K562 (cell line): ENCODE measurements around the gene SYCN. TPM values are rescaled to one million over a fixed set of nuclear protein-coding genes. Genes with fewer than 3 reads are reported as not detected.

ENCODE experiments used
- ATAC-seq: fragments of 200-7000 bp; cut with Tn5 transposase; 3 replicates; pipeline ENCODE4 v1.9.1; 2020; ENCODE audit warnings: moderate library complexity
- BruUV-seq: library from RNA; stranded (reverse); fragments of 400-500 nt; replicated peaks from 2 replicates; lab custom pipeline; 2021; lab: Mats Ljungman, UMichigan
- CTCF ChIA-PET: fragments of 300-600 bp; formaldehyde crosslinking; extraction: SDS; loops from one replicate; lab custom pipeline; 2021; ENCODE audit warnings: low intra/inter-chr PET ratio; lab: Yijun Ruan, JAX
- POLR2A ChIA-PET: fragments of 300-600, 350-650 bp; sonication (Branson Sonifier 250); formaldehyde crosslinking; extraction: SDS; loops from one replicate; lab custom pipeline; 2021; ENCODE audit warnings: antibody characterized with exemption, inconsistent platforms; lab: Yijun Ruan, JAX
- DNase-seq, 4 experiments: peaks; one replicate each; pipeline versions ENCODE4 v3.0.0 to v3.0.0-alpha.2; 2011 to 2018; ENCODE audit warnings: low spot score in 3 of 4, mixed read lengths in 3 of 4; ENCODE audit errors: extremely low read depth in 1 of 4
- FAIRE-seq: peaks from 2 replicates; lab custom pipeline; 2011; peaks lifted over from hg19 to GRCh38; lab: Jason Lieb, UNC
- H2AFZ ChIP-seq: 2 replicates; pipeline ENCODE4 v1.6.0; 2011; ENCODE audit warnings: low read depth, low read length, control low read depth, inconsistent platforms
- H3K27ac ChIP-seq: fragments of 200-600 bp; 3 replicates; pipeline ENCODE4 v1.8.0; 2011; ENCODE audit warnings: low read depth, mild to moderate bottlenecking, control low read depth, inconsistent platforms, low read length, moderate library complexity, mixed read lengths; ENCODE audit errors: extremely low read depth
- H3K27me3 ChIP-seq, 2 experiments: fragments of 300-600 bp in 1 of 2; 2 replicates in 1 of 2; 3 replicates in 1 of 2; pipeline versions ENCODE4 v1.6.0 to v1.8.0; 2011; ENCODE audit warnings: inconsistent platforms in 2 of 2, low read length in 2 of 2, mild to moderate bottlenecking in 1 of 2, mixed read lengths in 1 of 2, moderate library complexity in 1 of 2; ENCODE audit not compliant: control insufficient read depth in 2 of 2, insufficient read depth in 2 of 2
- H3K36me3 ChIP-seq: fragments of 300-600 bp; 3 replicates; pipeline ENCODE4 v1.8.0; 2011; ENCODE audit warnings: mild to moderate bottlenecking, low read length, inconsistent platforms; ENCODE audit not compliant: control insufficient read depth, insufficient read depth
- H3K4me1 ChIP-seq, 2 experiments: fragments of 200-600 bp in 1 of 2; replicated peaks in 1 of 2; 2 replicates in 1 of 2; 3 replicates in 1 of 2; pipeline versions ENCODE4 v1.5.1 to v1.8.0; 2011; ENCODE audit warnings: inconsistent platforms in 2 of 2, low read length in 2 of 2, mild to moderate bottlenecking in 1 of 2, mixed read lengths in 1 of 2, moderate library complexity in 1 of 2; ENCODE audit not compliant: control insufficient read depth in 2 of 2, insufficient read depth in 2 of 2
- H3K4me2 ChIP-seq: 2 replicates; pipeline ENCODE4 v1.6.1; 2011; ENCODE audit warnings: low read length, control low read depth, inconsistent platforms, mixed read lengths; ENCODE audit not compliant: insufficient read depth
- H3K4me3 ChIP-seq: fragments of 200-600 bp; sonication (generic), shearing (Covaris generic); 2 replicates; pipeline ENCODE4 v1.5.1; 2016; ENCODE audit warnings: control low read depth, inconsistent platforms
- H3K79me2 ChIP-seq: fragments of 200-600 bp; 3 replicates; pipeline ENCODE4 v1.8.0; 2011; ENCODE audit warnings: low read length, inconsistent platforms; ENCODE audit not compliant: control insufficient read depth, insufficient read depth
- H3K9ac ChIP-seq, 2 experiments: 2 replicates each; pipeline versions ENCODE4 v1.6.0 to v1.6.1; 2011; ENCODE audit warnings: low read depth in 2 of 2, low read length in 2 of 2, control low read depth in 1 of 2, inconsistent platforms in 1 of 2, mild to moderate bottlenecking in 1 of 2, mixed read lengths in 1 of 2; ENCODE audit not compliant: insufficient read depth in 1 of 2
- H3K9me1 ChIP-seq: one replicate; pipeline ENCODE4 v1.6.0; 2011; ENCODE audit warnings: inconsistent platforms, mild to moderate bottlenecking, low read length, moderate library complexity; ENCODE audit not compliant: control insufficient read depth, insufficient read depth
- H3K9me3 ChIP-seq: replicated peaks from 2 replicates; pipeline ENCODE4 v1.5.1; 2011; ENCODE audit warnings: low read depth, low read length, inconsistent platforms; ENCODE audit not compliant: control insufficient read depth, insufficient read depth
- H4K20me1 ChIP-seq: replicated peaks from 2 replicates; pipeline ENCODE4 v1.6.1; 2011; ENCODE audit warnings: low read length, inconsistent platforms, mixed read lengths; ENCODE audit not compliant: control insufficient read depth, insufficient read depth
- CC2D1A ChIP-seq: fragments of 450-650 bp; IDR thresholded peaks from 2 replicates; pipeline ENCODE4 v1.6.1; 2017; ENCODE audit warnings: mild to moderate bottlenecking
- EGR1 ChIP-seq: fragments of 450-650 bp; conservative IDR thresholded peaks from 2 replicates; pipeline ENCODE4 v1.6.1; 2017; ENCODE audit warnings: mild to moderate bottlenecking
- EP400 ChIP-seq: fragments of 450-650 bp; IDR thresholded peaks from 2 replicates; pipeline ENCODE4 v1.6.1; 2017; ENCODE audit warnings: antibody characterized with exemption, mild to moderate bottlenecking, moderate library complexity
- NCOA1 ChIP-seq: fragments of 450-650 bp; IDR thresholded peaks from 2 replicates; pipeline ENCODE4 v1.6.1; 2016; ENCODE audit warnings: low read depth
- NR2F6 ChIP-seq: fragments of 450-650 bp; formaldehyde crosslinking; IDR thresholded peaks from 2 replicates; pipeline ENCODE4 v1.4.0; 2020; ENCODE audit warnings: mild to moderate bottlenecking
- POLR2G ChIP-seq: fragments of 200-400 bp; formaldehyde crosslinking; IDR thresholded peaks from 2 replicates; pipeline ENCODE4 v1.6.1; 2017; ENCODE audit warnings: low read depth, mild to moderate bottlenecking, antibody characterized with exemption, low read length, moderate library complexity
- POU5F1 ChIP-seq: fragments of 150-350 bp; IDR thresholded peaks from 2 replicates; pipeline ENCODE4 v1.6.1; 2014; ENCODE audit warnings: borderline replicate concordance, low read length, low read depth, mild to moderate bottlenecking; ENCODE audit not compliant: partially characterized antibody
- TAF7 ChIP-seq: fragments of 450-650 bp; IDR thresholded peaks from 2 replicates; pipeline ENCODE4 v1.6.1; 2016; ENCODE audit warnings: missing genetic modification characterization, missing compliant biosample characterization
- ZNF586 ChIP-seq: fragments of 450-650 bp; formaldehyde crosslinking; conservative IDR thresholded peaks from 2 replicates; pipeline ENCODE4 v1.4.0; 2020; ENCODE audit warnings: mild to moderate bottlenecking, moderate library complexity
- ZZZ3 ChIP-seq: fragments of 450-650 bp; IDR thresholded peaks from 2 replicates; pipeline ENCODE4 v1.6.1; 2016; ENCODE audit warnings: antibody characterized with exemption, mild to moderate bottlenecking, moderate library complexity
- WGBS: fragments of 100-300 bp; shearing (Covaris generic); methylation state at CpG from one replicate; pipeline ENCODE4 v1.1.6; 2016; ENCODE audit warnings: low coverage, mixed read lengths; ENCODE audit not compliant: insufficient coverage; ENCODE audit errors: missing lambda C conversion rate; 5-methylcytosine and 5-hydroxymethylcytosine counted together
- in situ Hi-C: fragments of 300-500 bp; cut with MboI; formaldehyde crosslinking; loops from 4 replicates; pipeline ENCODE4 v1.15.0; 2018; ENCODE audit warnings: inconsistent platforms, mixed read lengths
- intact Hi-C: fragments of 100-400 bp; cut with micrococcal nuclease; formaldehyde crosslinking; loops from 2 replicates; pipeline ENCODE4 v1.14.2; 2022
- polyA plus RNA-seq, 8 experiments: library from polyadenylated mRNA; depleted of rRNA in 4 of 8; stranded (reverse) in 5 of 8; unstranded in 3 of 8; fragments of >200 nt; fragmentation: Nextera tagmentation in 2 of 8; fragmentation: Illumina TruSeq in 1 of 8; extraction: Ambion mirVana in 2 of 8; extraction: Trizol in 1 of 8; gene quantifications; 2 replicates each; pipeline versions ENCODE4 v1.2.1 to v1.2.3, GENCODE V29; 2011 to 2014; ENCODE audit warnings: inconsistent platforms in 1 of 8, missing spikeins in 1 of 8
- total RNA-seq, 7 experiments: library from RNA; depleted of rRNA in 6 of 7; stranded (reverse); fragments of >200 nt in 6 of 7; fragmentation: Illumina TruSeq in 2 of 7; extraction: Trizol in 2 of 7; gene quantifications; 2 replicates each; pipeline versions ENCODE4 v1.2.1 to v1.2.3, GENCODE V29; 2011 to 2021; ENCODE audit warnings: low replicate concordance in 1 of 7
- TF ChIP-seq, protein P1 (sequence below): sonication (generic); formaldehyde crosslinking; IDR thresholded peaks from 2 replicates; pipeline ENCODE4 v1.9.0; 2022; ENCODE audit warnings: mild to moderate bottlenecking, missing genetic modification reagents
- TF ChIP-seq, protein P2 (sequence below): fragments of 450-650 bp; IDR thresholded peaks from 2 replicates; pipeline ENCODE4 v1.7.1; 2018; ENCODE audit warnings: mild to moderate bottlenecking, low read depth; ENCODE audit not compliant: partially characterized antibody

Gene SYCN
- total and polyA plus RNA-seq, 9 of the 15 experiments (the other 6 are each of a cell fraction or from before 2014, with no cell fraction given): not detected

- no peak for TF ChIP-seq NCOA1
- TF ChIP-seq TAF7 (tag): no peak
- no peak for TF ChIP-seq CC2D1A
- TF ChIP-seq ZZZ3: no peak
- no peak for TF ChIP-seq NR2F6 (CRISPR knock-in tag)
- TF ChIP-seq EP400: no peak
- TF ChIP-seq, all 486 proteins: peak for 0
These were observed 46.6 kb downstream of the SYCN start (continued) for GRCh38 chr19:39157275-39157996.

DNA sequence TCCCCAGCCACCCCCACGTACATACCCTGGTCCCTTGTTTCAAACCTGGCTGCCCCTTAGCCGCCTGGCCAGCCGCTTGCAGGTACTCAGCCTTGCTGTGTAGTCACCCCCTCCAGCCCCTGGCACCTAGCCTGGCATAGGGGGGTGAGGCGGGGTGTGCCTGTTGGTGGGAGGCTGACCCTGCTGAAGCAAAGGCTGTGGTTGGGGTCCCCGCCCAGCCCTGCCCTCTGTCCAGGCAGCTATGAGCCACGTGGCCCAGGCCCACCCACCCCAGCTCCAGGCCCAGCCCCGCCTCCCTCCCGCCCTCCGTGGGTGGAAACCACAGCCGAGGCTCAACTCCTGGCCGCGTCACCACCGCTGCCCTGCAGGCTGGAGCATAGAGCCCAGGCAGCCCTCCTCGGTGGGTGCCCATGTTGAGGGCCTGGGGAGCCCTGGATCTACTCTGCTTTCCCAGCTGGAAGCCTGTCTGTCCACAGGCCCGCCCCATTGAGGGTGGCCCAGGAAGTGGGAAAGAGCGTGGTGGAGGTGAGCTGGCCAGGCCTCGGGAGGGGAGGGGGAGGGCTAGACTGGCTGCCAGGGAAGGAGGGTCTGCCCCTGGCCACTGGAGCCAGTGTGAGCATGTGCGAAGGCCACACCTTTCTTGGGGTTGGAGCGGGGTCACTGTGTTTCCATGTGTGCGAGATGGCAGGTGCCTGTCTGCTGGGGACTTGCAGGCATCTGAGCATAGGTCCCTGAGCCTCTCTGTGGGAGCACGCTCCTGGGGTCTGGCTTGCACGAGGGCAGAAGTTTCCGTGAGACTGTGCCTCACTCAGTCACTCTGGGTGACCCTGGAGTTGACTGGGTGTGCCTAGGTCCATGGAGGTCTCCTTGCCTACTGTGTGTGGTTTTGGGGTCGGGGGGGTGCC, 47.5 kb downstream of the SYCN start:
- H4K20me1 ChIP-seq: peaks cover 19% of the 10 kb centered on the region
- BruUV-seq: no TSS peak
- peaks cover 33 to 63% of the 10 kb centered on the region in 2 experiments for H3K4me1 ChIP-seq
- H3K9me3 ChIP-seq: no peaks in the 10 kb centered on the region
- in situ Hi-C loops (no loop called here), intact Hi-C loops (no loop called here)
- H2AFZ ChIP-seq: no peak overlapping the region
- ChIA-PET POLR2A (interaction anchor here (1.6 kb wide), 1 partner anchor 23 kb away, joined by 6 read pairs; no protein-coding TSS in a partner anchor), CTCF (no interaction called here)
- H3K27me3 ChIP-seq: no peaks in the 10 kb centered on the region
- peak overlapping the region in 1 of 2 experiments; percentile 83; a peak in 2 of 4 replicates for H3K9ac ChIP-seq
- ATAC-seq (peak; percentile 42), DNase-seq (peak; percentile 54 to 74 (median 64)), FAIRE-seq (no peak)
- H3K27ac ChIP-seq: no peak overlapping the region
- 48% methylated on average over 17 of the region's 24 CpGs for WGBS
- no peak overlapping the region for H3K4me3 ChIP-seq
- peak overlapping the region; percentile 26 for H3K4me2 ChIP-seq
- peaks cover 5% of the 10 kb centered on the region; the same call in 1 of the 3 replicates for H3K36me3 ChIP-seq
- H3K9me1 ChIP-seq: peaks cover 9% of the 10 kb centered on the region
- peaks cover 56% of the 10 kb centered on the region for H3K79me2 ChIP-seq
- TF ChIP-seq, protein P1, sequence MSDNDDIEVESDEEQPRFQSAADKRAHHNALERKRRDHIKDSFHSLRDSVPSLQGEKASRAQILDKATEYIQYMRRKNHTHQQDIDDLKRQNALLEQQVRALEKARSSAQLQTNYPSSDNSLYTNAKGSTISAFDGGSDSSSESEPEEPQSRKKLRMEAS: peak; percentile 33; the same call in 1 of the 2 replicates
- no peak for TF ChIP-seq ZNF586 (CRISPR knock-in tag)
- TF ChIP-seq, protein P2, sequence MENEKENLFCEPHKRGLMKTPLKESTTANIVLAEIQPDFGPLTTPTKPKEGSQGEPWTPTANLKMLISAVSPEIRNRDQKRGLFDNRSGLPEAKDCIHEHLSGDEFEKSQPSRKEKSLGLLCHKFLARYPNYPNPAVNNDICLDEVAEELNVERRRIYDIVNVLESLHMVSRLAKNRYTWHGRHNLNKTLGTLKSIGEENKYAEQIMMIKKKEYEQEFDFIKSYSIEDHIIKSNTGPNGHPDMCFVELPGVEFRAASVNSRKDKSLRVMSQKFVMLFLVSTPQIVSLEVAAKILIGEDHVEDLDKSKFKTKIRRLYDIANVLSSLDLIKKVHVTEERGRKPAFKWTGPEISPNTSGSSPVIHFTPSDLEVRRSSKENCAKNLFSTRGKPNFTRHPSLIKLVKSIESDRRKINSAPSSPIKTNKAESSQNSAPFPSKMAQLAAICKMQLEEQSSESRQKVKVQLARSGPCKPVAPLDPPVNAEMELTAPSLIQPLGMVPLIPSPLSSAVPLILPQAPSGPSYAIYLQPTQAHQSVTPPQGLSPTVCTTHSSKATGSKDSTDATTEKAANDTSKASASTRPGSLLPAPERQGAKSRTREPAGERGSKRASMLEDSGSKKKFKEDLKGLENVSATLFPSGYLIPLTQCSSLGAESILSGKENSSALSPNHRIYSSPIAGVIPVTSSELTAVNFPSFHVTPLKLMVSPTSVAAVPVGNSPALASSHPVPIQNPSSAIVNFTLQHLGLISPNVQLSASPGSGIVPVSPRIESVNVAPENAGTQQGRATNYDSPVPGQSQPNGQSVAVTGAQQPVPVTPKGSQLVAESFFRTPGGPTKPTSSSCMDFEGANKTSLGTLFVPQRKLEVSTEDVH: no peak
- no peak for TF ChIP-seq POU5F1
- peak; percentile 36; the same call in 1 of the 2 replicates for TF ChIP-seq EGR1
- 0 out of 2 replicates have a peak, but pooled peaks have one; percentile 18 for TF ChIP-seq POLR2G
